Large intestine (tissue), 3 donors: ENCODE results near the gene LRRC1. TPM values are rescaled to one million over a fixed set of nuclear protein-coding genes. Genes with fewer than 3 reads are reported as not detected.

Experiments
- DNase-seq, 2 donors: peaks; one replicate each; pipeline versions ENCODE4 v3.0.0 to v3.0.0-alpha.2; 2013
- H3K27ac ChIP-seq: one replicate; pipeline ENCODE4 v1.5.1; 2013; ENCODE audit warnings: low read length
- H3K27me3 ChIP-seq: 2 replicates; pipeline ENCODE4 v1.6.1; 2013; ENCODE audit warnings: low read length; ENCODE audit not compliant: control insufficient read depth, insufficient read depth
- H3K36me3 ChIP-seq: 2 replicates; pipeline ENCODE4 v1.6.1; 2013; ENCODE audit warnings: low read length; ENCODE audit not compliant: control insufficient read depth, insufficient read depth
- H3K4me1 ChIP-seq: one replicate; pipeline ENCODE4 v1.6.1; 2013; ENCODE audit warnings: low read length; ENCODE audit not compliant: control insufficient read depth, insufficient read depth
- H3K4me3 ChIP-seq: one replicate; pipeline ENCODE4 v1.5.1; 2013; ENCODE audit warnings: low read length
- H3K9me3 ChIP-seq: one replicate; pipeline ENCODE4 v1.6.1; 2013; ENCODE audit warnings: mild to moderate bottlenecking, low read depth, low read length, moderate library complexity; ENCODE audit not compliant: control insufficient read depth
- WGBS: methylation state at CpG from one replicate; pipeline ENCODE4 v1.1.5; 2013; ENCODE audit warnings: low lambda C conversion rate; ENCODE audit not compliant: insufficient coverage; 5-methylcytosine and 5-hydroxymethylcytosine counted together
- polyA plus RNA-seq: library from polyadenylated mRNA; unstranded; fragments of 120-200 nt; gene quantifications from one replicate; pipeline ENCODE4 v1.2.1, GENCODE V29; 2013

LRRC1 gene
- polyA plus RNA-seq, 1 donor: 40.6 TPM

DNA sequence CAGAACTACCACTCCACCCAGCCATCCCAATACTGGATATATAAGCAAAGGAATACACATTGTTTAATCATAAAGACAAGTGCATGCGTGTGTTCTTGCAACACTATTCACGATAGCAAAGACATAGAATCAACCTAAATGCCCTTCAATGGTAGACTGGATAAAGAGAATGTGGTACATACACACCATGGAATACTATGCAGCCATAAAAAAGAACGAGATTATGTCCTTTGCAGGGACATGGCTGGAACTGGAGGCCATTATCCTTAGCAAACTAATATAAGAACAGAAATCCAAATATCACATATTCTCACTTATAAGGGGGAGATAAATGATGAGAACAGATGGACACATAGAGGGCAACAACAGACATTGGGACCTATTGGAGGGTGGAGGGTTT is 156.6 kb downstream of the LRRC1 start:
- no peak overlapping the region for H3K27ac ChIP-seq
- H3K9me3 ChIP-seq: peaks cover 7% of the 10 kb centered on the region
- DNase-seq: no peak
- no peaks in the 10 kb centered on the region for H3K27me3 ChIP-seq
- no peaks in the 10 kb centered on the region for H3K36me3 ChIP-seq
- H3K4me1 ChIP-seq: no peaks in the 10 kb centered on the region
- H3K4me3 ChIP-seq: no peak overlapping the region
- no CpG with 5 or more reads among the region's 3 CpGs for WGBS

DNA sequence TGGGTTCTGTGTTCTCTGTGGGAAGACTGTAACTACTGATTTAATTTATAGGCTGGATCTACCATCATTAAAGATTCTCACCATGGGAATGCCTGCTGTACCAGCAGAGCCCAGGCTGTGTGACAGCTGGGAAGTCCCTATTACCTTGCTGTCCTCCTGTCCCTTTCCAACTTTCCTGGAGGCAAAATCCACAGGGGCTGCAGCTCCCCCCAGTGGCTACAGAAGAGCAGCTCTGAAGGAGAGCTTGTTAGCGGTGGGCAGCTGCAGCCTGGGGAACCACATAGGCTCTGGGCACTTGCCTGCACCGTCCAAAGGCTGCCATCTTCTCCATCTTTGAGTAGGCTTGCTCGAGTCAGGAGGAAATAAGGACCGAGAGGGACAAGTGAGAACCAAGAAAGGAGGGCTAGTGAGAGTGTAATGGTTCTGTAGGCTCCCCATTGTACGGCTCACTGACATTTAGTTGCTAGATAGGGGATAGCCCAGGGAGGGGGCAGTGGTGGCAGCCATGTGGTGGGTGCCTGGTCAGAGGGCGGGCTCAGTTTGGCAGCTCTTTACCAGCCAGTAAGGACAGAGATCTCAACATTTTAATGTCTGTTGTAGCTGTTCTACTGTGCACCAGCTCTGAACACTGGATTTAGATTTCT is 161.4 kb downstream of the LRRC1 start:
- no peak overlapping the region for H3K27ac ChIP-seq
- H3K4me3 ChIP-seq: no peak overlapping the region
- H3K9me3 ChIP-seq: no peaks in the 10 kb centered on the region
- no peaks in the 10 kb centered on the region for H3K4me1 ChIP-seq
- no peaks in the 10 kb centered on the region for H3K36me3 ChIP-seq
- DNase-seq: peak; percentile 75 to 79
- no peaks in the 10 kb centered on the region for H3K27me3 ChIP-seq
- 0% methylated on average over 1 of the region's 6 CpGs for WGBS

DNA sequence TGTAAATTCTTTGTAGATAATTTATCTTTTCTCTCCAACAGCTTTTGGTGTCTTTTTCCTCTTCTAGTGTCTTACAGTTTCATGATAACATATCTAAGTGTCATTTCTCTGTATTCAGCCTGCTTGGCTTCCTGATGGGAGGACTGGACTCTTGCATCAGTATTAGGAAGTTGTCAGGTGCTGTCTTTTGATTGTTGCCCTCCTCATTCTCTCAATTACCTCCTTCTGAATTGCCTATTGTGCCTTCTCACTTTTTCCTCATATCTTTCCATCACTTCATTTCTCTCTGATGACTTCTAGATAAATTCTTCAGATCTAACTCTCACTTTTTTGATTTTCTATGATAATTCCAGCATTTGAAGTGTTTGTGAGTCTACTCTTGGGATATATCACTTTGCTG is 162.0 kb downstream of the LRRC1 start:
- DNase-seq: no peak
- H3K9me3 ChIP-seq: no peaks in the 10 kb centered on the region
- no peaks in the 10 kb centered on the region for H3K36me3 ChIP-seq
- no peak overlapping the region for H3K27ac ChIP-seq
- no peak overlapping the region for H3K4me3 ChIP-seq
- no peaks in the 10 kb centered on the region for H3K4me1 ChIP-seq
- H3K27me3 ChIP-seq: no peaks in the 10 kb centered on the region

DNA sequence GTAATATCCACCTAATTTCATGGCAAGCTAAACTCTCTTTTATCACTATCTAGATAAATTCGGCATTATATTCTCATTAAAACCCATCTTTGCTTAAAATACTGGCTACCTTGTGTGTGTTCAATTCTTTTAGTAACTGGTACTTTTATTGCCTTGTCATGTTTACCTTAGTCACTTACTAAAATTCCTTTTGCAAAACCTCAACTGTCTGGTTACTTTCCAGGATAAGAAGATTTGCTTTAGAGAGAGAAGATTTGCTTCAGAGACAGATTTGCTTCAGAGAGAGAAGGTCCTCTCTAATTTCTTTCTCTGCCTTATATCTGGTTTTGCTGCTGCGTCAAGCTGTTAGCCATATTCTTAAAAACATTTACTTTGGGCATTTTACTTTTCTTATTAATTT is 164.9 kb downstream of the LRRC1 start:
- Histone ChIP-seq H3K27ac (no peak overlapping the region), H3K4me1 (no peaks in the 10 kb centered on the region), H3K9me3 (no peaks in the 10 kb centered on the region), H3K4me3 (no peak overlapping the region), H3K36me3 (no peaks in the 10 kb centered on the region), H3K27me3 (no peaks in the 10 kb centered on the region)
- DNase-seq: no peak
- 48% methylated on average over 2 of the region's 2 CpGs for WGBS

DNA sequence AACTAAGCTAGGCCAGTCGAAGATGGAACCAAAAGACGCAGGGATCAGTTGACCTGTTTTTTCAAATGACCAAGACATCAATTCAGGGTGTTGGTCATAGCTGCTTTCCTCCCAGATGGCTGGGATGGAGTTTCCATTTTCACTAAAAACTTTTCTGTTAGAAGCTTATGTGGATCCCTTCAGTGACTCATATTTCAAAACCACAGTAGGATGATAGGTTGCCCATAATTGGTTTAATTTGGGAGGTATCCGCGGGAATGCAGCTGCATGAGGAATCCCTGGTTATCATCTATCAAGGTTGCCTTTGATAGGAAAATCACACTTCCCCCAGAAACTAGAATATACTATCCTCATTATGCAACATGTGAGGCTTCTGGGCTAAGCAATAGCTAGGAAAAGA is 165.5 kb downstream of the LRRC1 start:
- H3K36me3 ChIP-seq: no peaks in the 10 kb centered on the region
- H3K27ac ChIP-seq: no peak overlapping the region
- no peak overlapping the region for H3K4me3 ChIP-seq
- no CpG with 5 or more reads among the region's 4 CpGs for WGBS
- H3K27me3 ChIP-seq: no peaks in the 10 kb centered on the region
- no peaks in the 10 kb centered on the region for H3K4me1 ChIP-seq
- no peak for DNase-seq
- no peaks in the 10 kb centered on the region for H3K9me3 ChIP-seq

DNA sequence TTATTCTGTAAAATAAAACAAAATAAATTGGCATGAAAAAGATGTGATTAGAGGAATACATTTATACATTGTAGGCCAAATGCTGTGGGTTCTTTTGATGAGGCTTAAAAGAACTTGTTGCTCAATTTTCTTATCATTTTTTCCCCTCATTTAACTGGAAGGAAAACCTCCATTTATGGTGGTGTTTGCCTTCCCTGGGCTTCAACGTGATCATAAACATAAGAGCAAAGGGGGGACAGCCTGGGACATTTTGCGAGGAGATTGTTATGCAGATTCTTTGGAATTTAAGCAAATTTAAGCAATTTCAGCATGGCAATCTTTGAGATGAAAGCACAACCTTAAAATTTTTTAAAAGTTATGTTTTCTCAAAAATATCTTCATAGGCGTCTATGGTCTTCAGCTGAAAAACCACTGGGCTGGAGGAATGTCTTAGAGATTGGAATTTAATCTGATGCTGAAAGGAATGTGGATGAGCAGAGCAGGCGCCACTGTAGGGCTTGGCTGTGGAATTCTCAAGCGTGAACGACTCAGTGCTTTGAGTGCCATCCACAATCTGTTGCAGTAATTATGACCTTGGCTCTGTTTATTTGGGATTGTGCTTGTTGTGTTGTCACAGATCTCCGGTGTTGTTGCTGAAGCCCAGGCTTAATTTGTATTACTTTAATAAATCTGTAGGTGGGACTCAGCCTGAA is 167.0 kb downstream of the LRRC1 start:
- H3K4me3 ChIP-seq: no peak overlapping the region
- H3K27me3 ChIP-seq: no peaks in the 10 kb centered on the region
- 100% methylated on average over 1 of the region's 7 CpGs for WGBS
- H3K36me3 ChIP-seq: no peaks in the 10 kb centered on the region
- H3K27ac ChIP-seq: no peak overlapping the region
- H3K9me3 ChIP-seq: no peaks in the 10 kb centered on the region
- no peak for DNase-seq
- H3K4me1 ChIP-seq: no peaks in the 10 kb centered on the region

DNA sequence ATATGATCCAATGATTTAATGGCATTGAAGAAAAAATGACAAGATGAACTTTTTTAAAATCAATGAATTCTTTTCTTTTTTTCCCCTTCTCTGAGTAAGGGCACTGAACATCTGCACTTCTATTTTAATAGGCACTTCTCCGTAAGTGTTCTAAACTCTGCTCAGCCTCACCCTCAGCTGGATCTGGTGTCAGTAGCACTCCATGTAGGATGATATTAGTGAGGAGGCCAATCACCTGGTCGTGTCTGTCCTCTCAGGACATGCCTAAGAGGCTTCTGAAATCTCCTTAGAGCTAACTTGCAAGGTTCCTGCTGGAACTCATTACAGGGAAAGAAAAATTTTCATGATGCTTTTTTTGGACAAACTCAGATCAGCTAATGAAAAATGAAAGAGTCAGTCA is 167.8 kb downstream of the LRRC1 start:
- Histone ChIP-seq H3K9me3 (no peaks in the 10 kb centered on the region), H3K4me3 (no peak overlapping the region), H3K27ac (no peak overlapping the region), H3K36me3 (no peaks in the 10 kb centered on the region), H3K27me3 (no peaks in the 10 kb centered on the region), H3K4me1 (no peaks in the 10 kb centered on the region)
- no peak for DNase-seq
- no CpG with 5 or more reads among the region's 2 CpGs for WGBS

DNA sequence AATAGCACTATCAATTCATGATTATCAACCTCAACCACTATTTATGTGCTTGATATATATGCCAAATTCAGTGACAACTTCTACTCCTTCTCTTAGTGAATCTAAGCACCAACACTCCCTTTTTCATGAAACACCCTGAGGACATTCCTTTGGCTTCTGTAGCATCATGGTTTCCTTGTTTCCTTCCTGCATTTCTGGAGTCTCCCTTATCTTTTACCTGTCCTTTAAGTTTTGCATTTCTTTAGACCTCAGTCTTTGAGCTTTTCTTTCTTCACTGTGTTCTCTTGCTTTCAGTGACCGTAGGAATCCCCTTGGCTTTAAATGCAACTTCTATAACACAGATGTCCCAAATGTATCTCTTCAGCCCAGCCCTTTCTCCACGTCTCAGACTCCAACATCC is 172.6 kb downstream of the LRRC1 start:
- no peaks in the 10 kb centered on the region for H3K9me3 ChIP-seq
- no peaks in the 10 kb centered on the region for H3K36me3 ChIP-seq
- no peak for DNase-seq
- H3K4me3 ChIP-seq: no peak overlapping the region
- WGBS: 83% methylated on average over 1 of the region's 2 CpGs
- no peaks in the 10 kb centered on the region for H3K4me1 ChIP-seq
- H3K27me3 ChIP-seq: no peaks in the 10 kb centered on the region
- no peak overlapping the region for H3K27ac ChIP-seq

Other genes with a start within 250 kb of the LRRC1 start
- gene GCLC, start 249.9 kb upstream of the LRRC1 start, polyA plus RNA-seq: 54.7 TPM
- 1.6 TPM for gene KLHL31, start 129.2 kb upstream of the LRRC1 start, polyA plus RNA-seq